LNCaP clone FGC (cell line): Measurements from ENCODE around the gene EIF3C.
"Not testable (repeated sequence)": the region's sequence is repeated elsewhere in the genome, so short reads cannot be mapped to it uniquely, and the experiment has no call there.

Source experiments
- DNase-seq: peaks from one replicate; pipeline ENCODE4 v3.0.0-alpha.2; 2011; ENCODE audit warnings: low read depth
- H3K4me3 ChIP-seq: 2 replicates; pipeline ENCODE4 v1.5.1; 2011; ENCODE audit warnings: mild to moderate bottlenecking, low read depth, low read length, control low read depth

EIF3C gene

DNA sequence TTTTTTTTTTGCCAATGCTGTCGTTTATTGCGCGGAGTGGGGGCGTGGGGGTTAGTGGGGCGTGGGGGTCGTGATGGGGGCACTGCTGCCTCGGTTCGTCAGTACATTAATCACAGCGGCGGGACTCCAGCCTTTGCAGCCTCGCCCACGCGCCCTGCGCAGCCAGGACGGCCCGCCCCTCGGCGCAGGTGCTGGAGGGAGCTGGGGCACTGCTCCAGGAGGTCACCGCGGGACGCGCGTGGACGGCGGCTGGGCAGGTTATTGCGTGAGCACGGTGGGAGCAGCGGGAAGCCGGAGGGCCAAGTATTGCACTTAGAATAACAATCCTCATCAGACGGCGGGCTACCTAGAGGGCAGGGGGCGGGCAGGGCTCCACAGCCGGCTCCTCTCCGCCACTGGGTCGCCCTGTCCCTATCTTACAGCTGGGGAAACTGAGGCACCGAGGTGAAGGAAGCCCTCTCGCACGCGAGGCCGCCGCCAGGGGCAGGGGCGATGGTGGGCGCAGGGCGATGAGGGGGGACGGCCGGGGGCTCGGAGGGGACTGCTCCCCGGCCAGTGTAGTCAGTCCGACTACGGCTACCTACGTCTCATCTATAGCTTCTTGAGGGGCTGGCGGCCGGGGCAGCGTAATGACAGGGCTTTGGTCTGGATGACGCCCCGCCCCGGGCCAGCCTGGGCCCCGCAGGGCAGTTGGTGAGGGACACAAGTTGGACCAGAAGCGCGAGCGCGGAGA, 35.5 kb downstream of the EIF3C start:
- not testable (repeated sequence) for H3K4me3 ChIP-seq

DNA sequence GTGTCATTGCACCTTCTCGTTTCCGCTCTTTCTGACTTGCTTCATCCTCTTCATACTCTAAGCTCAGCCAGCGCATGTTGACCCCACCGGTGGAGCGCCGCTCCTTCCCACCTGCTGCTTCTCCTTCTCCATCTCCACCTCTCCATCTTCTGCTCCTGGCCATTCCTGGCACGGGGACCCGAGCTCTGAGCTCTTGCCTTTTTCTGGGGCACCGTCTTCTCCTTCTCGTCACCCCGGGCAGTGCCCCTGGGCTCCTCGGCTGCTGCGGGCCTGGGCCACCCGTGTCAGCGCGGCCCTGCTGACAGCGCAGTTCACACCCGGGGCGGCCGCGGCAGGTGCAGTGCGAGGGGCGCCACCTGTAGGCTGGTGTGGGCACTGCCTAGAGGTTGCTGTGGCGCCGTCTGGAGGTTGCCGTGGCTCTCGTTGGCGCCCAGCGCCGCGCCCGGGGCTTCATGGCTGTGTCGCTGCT, 38.8 kb downstream of the EIF3C start:
- not testable (repeated sequence) for H3K4me3 ChIP-seq, DNase-seq

More for the DNA sequence above, 35.5 kb downstream of the EIF3C start:
- DNase-seq = not testable (repeated sequence)

DNA sequence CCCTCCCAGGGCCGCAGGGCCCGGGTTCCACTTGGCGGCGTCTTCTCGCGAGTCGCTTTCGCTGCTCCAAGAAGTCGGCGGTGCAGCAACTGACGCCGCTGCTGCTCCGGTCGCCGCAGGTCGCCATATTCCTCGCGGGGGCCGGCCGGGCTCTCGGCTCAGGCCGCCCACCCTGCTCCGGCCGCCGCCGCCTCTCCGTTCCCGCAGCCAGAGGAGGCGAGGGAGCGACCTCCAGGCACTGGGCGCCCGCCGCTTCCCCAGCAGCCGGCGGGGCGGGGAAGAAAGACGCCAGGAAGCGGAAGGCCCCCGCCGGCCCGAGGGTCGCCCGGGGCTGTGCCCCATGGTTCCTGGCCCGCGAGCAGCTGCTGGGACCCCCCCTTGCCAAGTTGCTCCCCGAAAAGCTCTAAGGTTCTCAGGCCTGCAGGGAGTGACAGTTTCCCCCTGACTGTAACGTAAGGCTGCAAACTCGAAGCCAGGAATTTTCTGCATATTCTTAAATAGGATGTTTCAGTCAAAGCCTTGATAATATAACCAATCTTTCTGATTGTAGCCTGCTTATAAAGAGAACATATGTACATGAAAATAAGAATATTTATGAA, 39.3 kb downstream of the EIF3C start:
- not testable (repeated sequence) for DNase-seq

DNA sequence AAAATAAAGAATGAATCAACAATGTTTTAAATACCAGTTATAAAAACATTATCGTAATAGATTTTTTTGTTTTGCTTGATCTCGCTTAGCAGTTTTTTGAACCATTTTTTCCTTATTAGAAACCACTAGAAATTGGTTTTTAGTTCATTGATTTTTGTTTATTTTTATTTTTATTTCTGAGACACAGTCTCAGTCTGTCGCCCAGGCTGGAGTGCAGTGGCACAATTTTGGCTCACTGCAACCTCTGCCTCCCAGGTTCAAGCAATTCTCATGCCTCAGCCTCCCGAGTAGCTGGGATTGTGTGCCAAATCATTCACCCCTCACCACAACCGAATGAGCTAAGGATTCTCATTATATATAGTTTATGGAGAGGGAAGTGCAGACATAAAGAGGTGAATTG, 40.2 kb downstream of the EIF3C start, which contains the start of gene NPIPB9:
Gene NPIPB9 (plus strand): TSS at position 301 of the 400 bp plus-strand sequence.
- H3K4me3 ChIP-seq, DNase-seq: not testable (repeated sequence)

More for the DNA sequence above, 39.3 kb downstream of the EIF3C start:
- not testable (repeated sequence) for H3K4me3 ChIP-seq

DNA sequence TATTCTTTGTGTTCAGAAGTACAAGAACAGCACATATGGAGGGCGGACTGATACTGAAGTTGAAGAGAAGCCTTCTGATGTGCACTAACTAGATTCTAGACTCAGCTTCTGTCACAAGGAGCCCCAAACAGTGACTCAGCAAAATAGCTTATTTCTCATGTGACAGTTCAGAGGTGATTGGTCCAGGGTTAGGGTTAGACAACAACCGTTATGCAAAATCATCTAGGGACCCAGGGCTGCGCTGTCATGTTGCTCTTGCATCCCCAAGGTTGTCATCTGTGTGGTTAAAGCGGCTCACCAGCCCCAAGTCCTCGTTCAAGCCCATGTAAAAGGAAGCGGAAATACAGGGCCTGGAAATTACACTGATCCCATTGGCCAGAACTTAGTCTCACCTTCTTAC, 70.4 kb downstream of the EIF3C start:
- not testable (repeated sequence) for DNase-seq, H3K4me3 ChIP-seq

DNA sequence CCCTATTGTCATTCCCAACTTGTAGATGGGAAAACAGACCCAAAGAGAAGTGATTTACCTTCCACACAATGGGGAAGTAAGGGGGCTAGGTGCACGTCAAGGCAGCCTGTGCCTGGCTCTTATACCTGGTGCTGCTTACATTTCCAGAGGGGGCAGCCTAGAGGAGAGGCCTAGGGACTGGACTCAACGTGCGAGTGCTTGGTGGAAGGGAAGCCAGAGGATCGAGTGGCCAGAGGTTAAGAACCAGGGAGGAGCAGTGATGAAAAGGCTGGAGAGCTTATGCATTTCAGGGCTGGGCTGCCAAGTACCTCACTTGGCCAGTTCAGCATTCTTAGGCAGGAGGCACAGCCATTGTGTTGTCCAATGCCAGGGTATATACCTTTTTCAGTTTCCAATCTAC, 71.1 kb downstream of the EIF3C start:
- not testable (repeated sequence) for H3K4me3 ChIP-seq, DNase-seq
